NK-92 (cell line): ENCODE measurements around the gene CRTAP.
"Not testable (repeated sequence)": the region's sequence is repeated elsewhere in the genome, so short reads cannot be mapped to it uniquely, and the experiment has no call there.

Experiments used
- DNase-seq: peaks from one replicate; lab custom pipeline; 2025; ENCODE audit not compliant: unreplicated experiment; lab: John Stamatoyannopoulos, UW

CRTAP gene

GRCh38 chr3:33173103-33173502 lies 59.3 kb downstream of the CRTAP start:
- no peak for DNase-seq

GRCh38 chr3:33173672-33174071 lies 59.9 kb downstream of the CRTAP start:
- no peak for DNase-seq

GRCh38 chr3:33174095-33174494 lies 60.3 kb downstream of the CRTAP start:
- DNase-seq = no peak

- DNase-seq = no peak
Measured at GRCh38 chr3:33174711-33175414, 61.0 kb downstream of the CRTAP start.

- DNase-seq = no peak
Measured at GRCh38 chr3:33179132-33179531, 65.3 kb downstream of the CRTAP start.

- DNase-seq = no peak
Measured at GRCh38 chr3:33181229-33181628, 67.4 kb downstream of the CRTAP start.

- not testable (repeated sequence) for DNase-seq
Measured at GRCh38 chr3:33181641-33182040, 67.8 kb downstream of the CRTAP start.

- DNase-seq = no peak
Measured at GRCh38 chr3:33184863-33185262, 71.0 kb downstream of the CRTAP start.

GRCh38 chr3:33186524-33187367 lies 72.9 kb downstream of the CRTAP start:
- no peak for DNase-seq

- no peak for DNase-seq
Measured at GRCh38 chr3:33187368-33187634, 73.5 kb downstream of the CRTAP start.

- no peak for DNase-seq
Measured at GRCh38 chr3:33194303-33194702, 80.5 kb downstream of the CRTAP start.

GRCh38 chr3:33196538-33196937 lies 82.7 kb downstream of the CRTAP start:
- no peak for DNase-seq
